Prostate gland (tissue), 2 donors: ENCODE measurements around the gene HOXD9.

Source experiments
- CTCF ChIP-seq, 4 experiments: fragments of 200-600 bp in 2 of 4; fragments of 450-650 bp in 2 of 4; sonication (generic) in 2 of 4; IDR thresholded peaks; 1 replicate in 3 of 4; 2 replicates in 1 of 4; pipeline ENCODE4 v1.5.1; 2016 to 2019; ENCODE audit warnings: antibody characterized with exemption in 4 of 4, mild to moderate bottlenecking in 2 of 4, moderate library complexity in 2 of 4
- POLR2AphosphoS5 ChIP-seq: sonication (generic); formaldehyde crosslinking; IDR thresholded peaks from one replicate; pipeline ENCODE4 v1.6.1; 2017; ENCODE audit warnings: antibody characterized with exemption

- no peak for TF ChIP-seq CTCF (IDR thresholded peaks at IDR 0.05)
- no peak for TF ChIP-seq POLR2AphosphoS5
Measured at GRCh38 chr2:176075481-176075880, 47.0 kb upstream of the HOXD9 start.
